ENCODE data around the gene WIPF2.
A peak's percentile ranks its signal among the peaks of the same experiment; 100 is the strongest.

WIPF2 gene

GRCh38 chr17:40218740-40219593 lies at the start of gene WIPF2:
WIPF2 (plus strand) TSS chr17:40219304; CDS start chr17:40256460, 37,156 bp downstream.
- DNase-seq (ENCODE audit: low spot score), result peak; percentile 98

DNA sequence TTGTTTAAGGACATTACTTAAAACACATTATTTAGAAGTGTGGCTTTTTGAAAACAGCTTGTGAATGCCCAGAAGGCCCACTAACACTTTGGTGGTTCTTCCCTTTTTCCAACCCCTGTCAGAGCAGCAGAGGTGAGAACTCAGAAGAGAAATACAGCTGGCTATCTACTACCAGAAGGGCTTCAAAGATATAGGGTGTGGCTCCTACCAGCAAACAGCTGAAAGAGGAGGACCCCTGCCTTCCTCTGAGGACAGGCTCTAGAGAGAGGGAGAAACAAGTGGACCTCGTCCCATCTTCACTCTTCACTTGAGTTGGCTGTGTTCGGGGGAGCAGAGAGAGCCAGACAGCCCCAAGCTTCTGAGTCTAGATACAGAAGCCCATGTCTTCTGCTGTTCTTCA lies 48.8 kb upstream of the WIPF2 start:
- no peak for DNase-seq (ENCODE audit: low spot score)

GRCh38 chr17:40171750-40172149 lies 47.4 kb upstream of the WIPF2 start:
- no peak for DNase-seq (ENCODE audit: low spot score)

DNA sequence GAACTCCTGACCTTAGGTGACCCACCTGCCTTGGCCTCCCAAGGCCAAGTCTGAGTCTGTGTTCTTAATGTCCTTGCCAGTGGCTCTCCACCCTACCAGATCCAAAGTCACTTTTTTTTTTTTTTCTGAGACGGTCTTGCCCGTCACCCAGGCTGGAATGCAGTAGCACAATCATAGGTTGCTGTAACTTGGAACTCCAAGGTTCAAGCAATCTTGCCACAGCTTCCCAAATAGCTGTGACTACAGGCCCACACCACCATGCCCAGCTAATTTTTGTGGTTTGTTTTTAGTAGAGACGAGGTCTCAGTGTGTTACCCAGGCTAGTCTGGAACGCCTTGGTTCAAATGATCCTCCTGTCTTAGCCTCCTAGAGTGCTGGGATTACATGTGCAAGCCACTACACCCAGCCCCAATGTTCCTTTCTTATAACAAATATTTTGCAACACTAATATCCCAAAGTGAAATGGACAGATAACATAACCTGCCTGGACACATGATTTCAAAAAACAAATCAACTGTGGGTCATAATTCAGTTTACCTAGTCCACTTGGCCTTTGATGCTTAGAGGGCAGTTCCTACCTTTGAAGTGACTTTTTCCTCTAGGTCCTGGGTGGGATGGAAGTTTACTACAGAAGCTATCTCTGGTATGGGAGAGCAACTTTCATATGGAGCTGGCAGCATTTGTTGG lies 45.9 kb upstream of the WIPF2 start:
- DNase-seq (ENCODE audit: low spot score), result no peak

DNA sequence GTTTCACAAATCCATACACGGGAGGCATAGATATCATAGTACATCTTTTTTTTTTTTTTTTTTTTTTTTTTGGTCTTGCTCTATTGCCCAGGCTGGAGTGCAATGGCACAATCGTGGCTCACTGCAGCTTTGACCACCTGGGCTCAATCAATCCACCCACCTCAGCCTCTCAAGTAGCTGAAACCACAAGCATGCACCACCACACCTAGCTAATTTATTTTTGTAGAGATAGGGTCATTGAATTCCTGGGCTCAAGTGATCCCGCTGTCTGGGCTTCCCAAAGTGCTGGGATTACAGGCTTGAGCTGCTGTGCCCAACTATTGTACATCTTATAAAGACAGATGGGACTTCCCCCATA lies 45.3 kb upstream of the WIPF2 start:
- DNase-seq (ENCODE audit: low spot score), result no peak

DNA sequence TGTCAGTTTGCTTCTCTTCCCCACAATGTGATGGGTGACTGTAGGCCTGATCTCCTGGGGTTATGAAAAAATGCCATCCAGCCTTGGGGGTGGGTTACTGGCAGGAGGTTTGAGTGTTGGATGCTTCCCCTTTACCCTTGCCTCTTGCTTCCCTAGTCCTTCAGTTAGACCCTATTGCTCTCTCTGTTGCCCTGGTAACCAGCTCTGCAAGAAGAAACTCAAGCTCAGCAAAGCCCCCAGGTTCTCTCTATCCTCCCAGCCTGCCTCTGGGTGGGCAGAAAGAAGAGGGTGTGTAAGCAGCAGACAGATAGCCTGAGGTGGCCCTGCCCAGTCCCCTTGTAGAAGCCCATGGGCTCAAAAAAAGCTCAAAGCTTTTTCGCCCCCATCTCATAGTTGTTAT lies 44.6 kb upstream of the WIPF2 start:
- no peak for DNase-seq (ENCODE audit: low spot score)

- DNase-seq (ENCODE audit: low spot score), result no peak
Measured at GRCh38 chr17:40175928-40176753, 43.0 kb upstream of the WIPF2 start.

DNA sequence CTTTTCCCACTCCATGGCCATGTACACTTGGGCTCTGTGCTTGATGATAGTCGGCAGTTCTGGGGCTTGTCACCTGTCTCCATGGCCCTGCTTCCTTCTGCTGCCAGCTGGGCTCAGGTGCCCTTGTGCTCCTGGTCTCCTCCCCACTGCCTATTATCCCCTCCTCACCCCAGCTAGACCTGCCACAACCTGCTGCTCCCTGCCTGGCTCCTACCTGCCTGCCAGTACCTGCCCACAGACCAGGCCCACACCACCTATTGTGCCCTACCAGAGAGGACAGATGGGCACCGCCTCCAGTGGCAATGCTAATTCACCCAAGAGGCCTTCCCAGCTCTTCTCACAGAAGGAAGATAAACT lies 42.4 kb upstream of the WIPF2 start:
- no peak for DNase-seq (ENCODE audit: low spot score)

- DNase-seq (ENCODE audit: low spot score), result peak; percentile 75
Measured at GRCh38 chr17:40177275-40177874, 41.7 kb upstream of the WIPF2 start, which contains the start of gene RAPGEFL1. RAPGEFL1 (plus strand) TSS chr17:40177470; CDS start chr17:40177862, 392 bp downstream.

- no peak for DNase-seq (ENCODE audit: low spot score)
Measured at GRCh38 chr17:40178021-40178601, 41.0 kb upstream of the WIPF2 start.

DNA sequence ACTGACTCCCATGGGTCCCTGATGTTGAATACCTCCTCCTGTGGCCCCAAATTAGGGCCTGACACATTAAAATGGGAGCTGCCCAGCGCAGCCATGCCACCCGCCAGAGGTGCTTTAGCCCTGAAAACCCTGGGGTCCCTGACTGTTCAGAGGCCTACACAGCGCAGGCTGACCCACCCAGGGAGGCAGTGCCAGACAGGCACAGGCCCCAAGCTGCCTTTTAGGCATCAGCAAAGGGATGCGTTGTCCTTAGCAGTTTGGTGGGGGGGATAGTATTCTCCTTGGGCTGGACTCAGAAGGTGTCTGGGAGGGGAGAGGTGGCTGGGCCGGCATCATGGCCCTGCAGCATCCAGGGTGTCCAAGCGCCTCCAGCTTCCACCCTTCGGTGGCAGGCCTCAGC lies 40.4 kb upstream of the WIPF2 start:
- DNase-seq (ENCODE audit: low spot score), result no peak

- no peak for DNase-seq (ENCODE audit: low spot score)
Measured at GRCh38 chr17:40179923-40180659, 39.0 kb upstream of the WIPF2 start.

DNA sequence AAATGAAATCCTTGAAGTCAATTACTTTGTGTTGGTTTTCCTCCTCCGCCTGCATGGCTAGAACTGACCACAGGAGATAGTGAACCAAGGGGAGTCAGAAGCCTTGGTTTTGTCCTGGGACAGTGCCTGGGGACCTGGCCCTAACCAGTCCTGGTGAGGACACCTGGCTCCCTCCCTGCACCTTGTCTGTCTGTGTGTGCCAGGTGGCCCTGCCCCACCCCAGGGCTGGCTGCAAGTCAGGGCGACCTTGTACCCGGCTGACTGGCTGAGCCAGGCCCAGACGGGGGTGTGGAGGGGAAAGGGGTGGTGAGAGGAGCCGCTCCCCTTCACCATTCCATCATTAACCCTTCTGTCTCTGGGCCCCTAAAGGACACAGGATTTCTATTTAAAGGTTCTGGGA lies 38.4 kb upstream of the WIPF2 start:
- DNase-seq (ENCODE audit: low spot score), result no peak

DNA sequence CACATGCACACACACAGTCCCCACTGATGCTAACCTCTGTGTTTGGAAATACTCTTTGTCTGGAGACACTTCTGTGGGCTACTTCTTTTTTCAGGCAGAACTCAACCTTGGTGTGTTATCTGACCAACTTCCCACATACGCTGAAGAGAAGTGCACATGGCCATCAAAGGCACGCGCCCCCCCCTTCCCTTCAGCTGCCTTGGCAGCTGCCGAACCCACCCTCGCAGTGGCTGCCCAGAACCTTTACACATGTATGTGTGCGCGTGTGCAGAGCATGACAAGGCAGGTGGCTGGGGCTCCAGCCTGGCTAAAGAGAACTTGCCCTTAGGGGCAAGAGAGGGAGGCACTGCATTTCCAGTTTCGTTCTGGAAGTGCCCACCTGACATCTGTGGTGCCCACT lies 37.9 kb upstream of the WIPF2 start:
- DNase-seq (ENCODE audit: low spot score), result no peak

DNA sequence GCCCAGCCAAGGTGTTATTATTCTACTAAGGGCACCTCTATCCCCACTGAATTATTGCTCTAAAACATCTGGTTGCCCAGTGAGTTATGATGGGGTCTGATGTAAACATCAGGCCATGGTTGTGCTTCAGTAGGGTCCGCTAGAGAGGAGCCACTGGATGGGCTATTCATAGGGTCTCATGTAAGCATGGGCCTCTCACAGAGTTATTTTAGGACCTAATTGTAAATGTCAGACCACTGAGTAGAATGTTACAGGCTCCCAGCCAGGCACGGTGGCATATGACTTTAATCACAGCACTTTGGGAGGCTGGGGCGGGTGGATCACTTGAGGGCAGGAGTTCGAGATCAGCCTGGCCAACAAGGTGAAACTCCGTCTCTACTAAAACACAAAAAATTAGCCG lies 36.5 kb upstream of the WIPF2 start:
- no peak for DNase-seq (ENCODE audit: low spot score)

GRCh38 chr17:40187238-40187637 lies 31.9 kb upstream of the WIPF2 start:
- no peak for DNase-seq (ENCODE audit: low spot score)

- no peak for DNase-seq (ENCODE audit: low spot score)
Measured at GRCh38 chr17:40188694-40189093, 30.4 kb upstream of the WIPF2 start.

DNA sequence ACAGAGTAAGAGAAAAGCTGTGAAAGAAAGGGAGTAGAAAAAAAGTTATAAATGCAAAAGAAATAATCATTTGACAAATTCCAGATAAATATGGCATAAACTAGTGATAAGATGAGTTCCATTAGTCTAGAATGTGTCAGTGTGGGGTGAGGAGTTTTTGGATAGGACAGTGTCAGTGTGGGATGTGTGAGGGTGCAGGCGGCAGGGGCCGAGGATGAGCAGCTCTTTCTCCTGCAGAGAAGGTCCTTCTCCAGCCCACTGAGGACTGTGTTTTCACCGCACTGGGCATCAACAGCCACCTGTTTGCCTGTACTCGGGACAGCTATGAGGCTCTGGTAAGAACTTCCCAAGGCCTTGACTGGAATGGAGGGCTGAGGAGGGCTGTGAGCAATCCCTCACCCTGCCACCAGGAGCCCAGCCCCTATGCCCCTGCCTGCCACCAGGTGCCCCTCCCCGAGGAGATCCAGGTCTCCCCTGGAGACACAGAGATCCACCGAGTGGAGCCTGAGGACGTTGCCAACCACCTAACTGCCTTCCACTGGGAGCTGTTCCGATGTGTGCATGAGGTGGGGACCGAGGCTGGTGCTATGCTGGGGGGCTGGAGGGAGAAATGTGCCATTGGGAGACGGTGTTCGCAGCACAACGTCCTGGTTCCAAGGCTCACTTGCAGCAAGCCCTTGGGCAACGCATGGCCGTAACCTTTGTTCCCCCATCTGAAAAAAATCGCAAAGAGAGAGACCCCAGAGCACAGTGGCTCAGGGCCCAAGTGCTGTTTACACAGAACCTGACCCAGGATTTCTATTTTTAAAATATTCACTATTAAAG lies 28.7 kb upstream of the WIPF2 start:
- no peak for DNase-seq (ENCODE audit: low spot score)

DNA sequence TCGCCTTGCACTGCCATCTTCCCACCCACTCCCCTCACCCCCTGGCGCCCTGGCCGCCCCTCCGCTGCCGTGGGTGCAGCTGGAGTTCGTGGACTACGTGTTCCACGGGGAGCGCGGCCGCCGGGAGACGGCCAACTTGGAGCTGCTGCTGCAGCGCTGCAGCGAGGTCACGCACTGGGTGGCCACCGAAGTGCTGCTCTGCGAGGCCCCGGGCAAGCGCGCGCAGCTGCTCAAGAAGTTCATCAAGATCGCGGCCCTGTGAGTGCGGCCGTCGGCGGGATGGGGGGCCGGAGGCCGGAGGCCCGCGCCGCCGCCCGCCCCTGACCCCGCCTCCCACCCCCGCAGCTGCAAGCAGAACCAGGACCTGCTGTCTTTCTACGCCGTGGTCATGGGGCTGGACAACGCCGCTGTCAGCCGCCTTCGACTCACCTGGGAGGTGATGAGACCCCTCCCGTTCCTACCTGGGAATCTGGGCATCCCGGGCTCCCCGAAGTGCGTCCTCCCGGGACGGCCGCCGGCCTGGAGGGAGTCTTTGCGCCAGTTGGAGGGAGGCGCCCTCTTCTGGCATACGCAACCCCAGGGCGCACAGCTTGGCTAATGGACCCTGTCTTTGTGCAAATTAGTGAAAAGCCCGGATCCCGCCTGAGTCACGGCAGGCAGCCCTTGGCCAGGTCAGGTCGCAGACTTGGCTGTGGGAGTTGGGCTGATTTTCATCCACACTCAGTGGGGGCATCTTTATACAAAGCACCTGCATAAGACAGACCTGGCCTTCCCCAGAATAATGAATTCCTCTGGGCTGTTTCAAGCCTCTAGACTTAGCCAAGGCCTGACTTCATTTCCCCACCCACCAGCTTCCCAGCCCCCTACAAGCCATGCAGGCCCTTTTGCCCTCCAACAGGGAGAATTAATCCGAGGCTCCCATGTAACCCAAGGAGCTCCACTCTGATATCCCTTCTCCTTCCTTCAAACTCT lies 27.6 kb upstream of the WIPF2 start:
- peak; percentile 70 for DNase-seq (ENCODE audit: low spot score)

Measured in activated CD4-positive, alpha-beta T cell treated with anti-CD3 and anti-CD28 coated beads, Interleukin-2, Interleukin-4, amounts not matched to agents 100 ng/mL and 50 ng/mL, durations not matched to agents 16 hours and 8 hours (primary cell).